Tibial artery (tissue), 4 donors: Measurements from ENCODE around the gene MYCBP.

Source experiments
- DNase-seq, 2 donors: peaks; one replicate each; pipeline ENCODE4 v3.0.0-alpha.2; 2019
- H3K27ac ChIP-seq, 2 donors: fragments of 200-600 bp; sonication (generic) in 1 of 2; 1 replicate in 1 of 2; 2 replicates in 1 of 2; pipeline ENCODE4 v1.5.1; 2018 to 2019; ENCODE audit warnings: mild to moderate bottlenecking in 1 of 2
- H3K27me3 ChIP-seq, 2 donors: fragments of 200-600 bp; sonication (generic) in 1 of 2; one replicate each; pipeline versions ENCODE4 v1.5.1 to v1.6.0; 2016 to 2019
- H3K36me3 ChIP-seq, 3 donors: fragments of 200-600 bp; sonication (generic) in 2 of 3; one replicate each; pipeline ENCODE4 v1.5.1; 2016 to 2019; ENCODE audit warnings: mild to moderate bottlenecking in 2 of 3
- H3K4me1 ChIP-seq, 4 donors: fragments of 200-600 bp; sonication (generic) in 2 of 4; 1 replicate in 3 of 4; 2 replicates in 1 of 4; pipeline ENCODE4 v1.5.1; 2016 to 2019
- H3K4me3 ChIP-seq, 2 donors: fragments of 200-600 bp; sonication (generic) in 1 of 2; 1 replicate in 1 of 2; 2 replicates in 1 of 2; pipeline ENCODE4 v1.5.1; 2018 to 2019; ENCODE audit warnings: mild to moderate bottlenecking in 2 of 2
- H3K9me3 ChIP-seq, 3 donors: fragments of 200-600 bp; sonication (generic) in 1 of 3; one replicate each; pipeline ENCODE4 v1.5.1; 2016 to 2019
- intact Hi-C: fragments of 100-400 bp; cut with DNase I; formaldehyde crosslinking; loops from one replicate; pipeline ENCODE4 v1.15.0; 2023; ENCODE audit warnings: low total_unique reads
- TF ChIP-seq, protein P1 (sequence below), 2 experiments: fragments of 200-600 bp in 1 of 2; fragments of 450-650 bp in 1 of 2; IDR thresholded peaks; one replicate each; pipeline ENCODE4 v1.5.1; 2017 to 2019; ENCODE audit warnings: antibody characterized with exemption in 2 of 2, mild to moderate bottlenecking in 1 of 2, moderate library complexity in 1 of 2

Gene MYCBP

DNA sequence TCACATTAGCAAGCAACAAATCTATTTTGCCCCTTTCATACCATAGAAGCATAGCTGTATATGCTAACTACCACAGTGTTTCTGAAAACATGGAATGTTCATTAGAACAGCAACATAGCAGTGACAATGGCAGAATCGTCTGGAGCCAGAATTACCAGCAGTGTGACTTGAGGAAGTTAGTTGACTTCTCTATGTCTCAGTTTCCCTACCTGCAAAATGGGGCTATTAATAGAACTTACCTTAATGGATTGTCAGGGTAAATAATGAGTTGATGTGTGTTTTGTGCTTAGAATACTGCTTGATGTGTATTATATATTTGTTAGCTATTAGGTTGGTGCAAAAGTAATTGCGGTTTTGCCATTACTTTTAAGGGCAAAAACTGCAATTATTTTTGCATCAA, 23.0 kb upstream of the MYCBP start:
- Histone ChIP-seq H3K36me3 (no peaks in the 10 kb centered on the region), H3K27me3 (no peaks in the 10 kb centered on the region), H3K9me3 (no peaks in the 10 kb centered on the region), H3K4me3 (no peak overlapping the region), H3K4me1 (no peaks in the 10 kb centered on the region), H3K27ac (no peak overlapping the region)
- no peak for DNase-seq
- intact Hi-C loops, result no loop called here
- TF ChIP-seq, protein P1, sequence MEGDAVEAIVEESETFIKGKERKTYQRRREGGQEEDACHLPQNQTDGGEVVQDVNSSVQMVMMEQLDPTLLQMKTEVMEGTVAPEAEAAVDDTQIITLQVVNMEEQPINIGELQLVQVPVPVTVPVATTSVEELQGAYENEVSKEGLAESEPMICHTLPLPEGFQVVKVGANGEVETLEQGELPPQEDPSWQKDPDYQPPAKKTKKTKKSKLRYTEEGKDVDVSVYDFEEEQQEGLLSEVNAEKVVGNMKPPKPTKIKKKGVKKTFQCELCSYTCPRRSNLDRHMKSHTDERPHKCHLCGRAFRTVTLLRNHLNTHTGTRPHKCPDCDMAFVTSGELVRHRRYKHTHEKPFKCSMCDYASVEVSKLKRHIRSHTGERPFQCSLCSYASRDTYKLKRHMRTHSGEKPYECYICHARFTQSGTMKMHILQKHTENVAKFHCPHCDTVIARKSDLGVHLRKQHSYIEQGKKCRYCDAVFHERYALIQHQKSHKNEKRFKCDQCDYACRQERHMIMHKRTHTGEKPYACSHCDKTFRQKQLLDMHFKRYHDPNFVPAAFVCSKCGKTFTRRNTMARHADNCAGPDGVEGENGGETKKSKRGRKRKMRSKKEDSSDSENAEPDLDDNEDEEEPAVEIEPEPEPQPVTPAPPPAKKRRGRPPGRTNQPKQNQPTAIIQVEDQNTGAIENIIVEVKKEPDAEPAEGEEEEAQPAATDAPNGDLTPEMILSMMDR (IDR thresholded peaks at IDR 0.05), result no peak

DNA sequence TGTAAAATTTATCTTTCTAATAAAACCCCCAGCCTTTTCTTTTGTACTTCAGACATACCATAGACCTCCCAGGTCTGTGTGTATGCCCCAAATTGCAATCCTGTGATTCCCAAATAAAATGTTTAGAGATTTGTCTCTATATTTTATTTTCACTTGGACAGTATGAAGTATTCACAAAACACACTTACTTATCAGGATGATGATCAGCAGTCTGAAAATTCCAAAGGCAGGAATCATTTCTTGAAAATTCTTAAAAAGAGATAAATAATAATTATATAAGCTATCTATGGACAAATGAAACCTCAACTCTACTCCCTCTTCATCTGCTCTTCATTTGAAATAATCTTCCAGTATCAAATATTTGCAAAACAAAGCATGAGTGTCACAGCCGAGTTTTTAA, 19.8 kb upstream of the MYCBP start:
- Histone ChIP-seq H3K9me3 (no peaks in the 10 kb centered on the region), H3K27ac (no peak overlapping the region), H3K27me3 (no peaks in the 10 kb centered on the region), H3K36me3 (no peaks in the 10 kb centered on the region), H3K4me3 (no peak overlapping the region), H3K4me1 (no peaks in the 10 kb centered on the region)
- intact Hi-C loops, result no loop called here
- DNase-seq, result no peak
- TF ChIP-seq, protein P1 (IDR thresholded peaks at IDR 0.05), result no peak

DNA sequence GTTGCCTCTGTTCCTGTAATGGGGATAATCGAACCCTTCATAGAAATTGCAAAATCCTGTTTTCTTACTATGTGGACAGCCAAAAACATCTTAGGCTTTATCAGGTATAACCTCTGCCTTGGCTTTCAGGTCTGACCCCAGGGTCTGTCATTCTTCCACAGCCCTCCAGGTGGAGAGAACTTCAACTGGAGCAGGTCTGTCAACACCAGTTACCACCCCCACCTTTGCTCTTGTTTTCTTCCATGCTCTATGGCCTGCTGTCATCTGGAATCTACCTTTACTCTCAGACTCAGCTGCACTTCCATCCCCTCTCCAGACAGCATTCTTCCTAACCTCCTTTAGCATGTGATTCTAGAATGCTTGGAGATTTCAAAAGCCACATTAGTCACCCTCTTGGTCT, 18.6 kb upstream of the MYCBP start:
- intact Hi-C loops, result no loop called here
- Histone ChIP-seq H3K36me3 (no peaks in the 10 kb centered on the region), H3K27ac (no peak overlapping the region), H3K4me3 (no peak overlapping the region), H3K9me3 (no peaks in the 10 kb centered on the region), H3K27me3 (no peaks in the 10 kb centered on the region), H3K4me1 (no peaks in the 10 kb centered on the region)
- TF ChIP-seq, protein P1 (IDR thresholded peaks at IDR 0.05), result no peak
- no peak for DNase-seq

DNA sequence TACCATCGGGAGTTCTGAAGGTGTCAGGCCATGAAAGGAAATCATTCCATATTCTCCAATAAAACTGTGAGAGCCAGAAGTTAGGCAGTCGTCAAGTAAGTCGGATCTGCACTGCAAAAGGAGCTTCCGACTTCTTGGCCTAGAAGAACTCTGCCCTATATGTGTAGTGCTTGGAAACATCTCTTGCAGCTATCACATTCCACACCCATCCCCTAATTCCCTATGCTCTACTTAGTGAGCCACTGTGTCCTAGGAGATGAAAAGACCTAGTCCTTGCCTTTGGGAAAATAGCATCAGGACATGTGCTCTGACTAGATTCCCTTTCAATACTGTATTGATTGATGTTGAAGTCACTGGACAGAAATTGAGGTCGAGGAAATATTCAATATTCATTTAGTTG, 16.4 kb upstream of the MYCBP start:
- DNase-seq, result no peak
- H3K4me3 ChIP-seq, result no peak overlapping the region
- intact Hi-C loops, result no loop called here
- no peaks in the 10 kb centered on the region for H3K4me1 ChIP-seq
- TF ChIP-seq, protein P1 (IDR thresholded peaks at IDR 0.05), result no peak
- H3K36me3 ChIP-seq, result no peaks in the 10 kb centered on the region
- H3K27ac ChIP-seq, result no peak overlapping the region
- H3K27me3 ChIP-seq, result no peaks in the 10 kb centered on the region
- H3K9me3 ChIP-seq, result no peaks in the 10 kb centered on the region

DNA sequence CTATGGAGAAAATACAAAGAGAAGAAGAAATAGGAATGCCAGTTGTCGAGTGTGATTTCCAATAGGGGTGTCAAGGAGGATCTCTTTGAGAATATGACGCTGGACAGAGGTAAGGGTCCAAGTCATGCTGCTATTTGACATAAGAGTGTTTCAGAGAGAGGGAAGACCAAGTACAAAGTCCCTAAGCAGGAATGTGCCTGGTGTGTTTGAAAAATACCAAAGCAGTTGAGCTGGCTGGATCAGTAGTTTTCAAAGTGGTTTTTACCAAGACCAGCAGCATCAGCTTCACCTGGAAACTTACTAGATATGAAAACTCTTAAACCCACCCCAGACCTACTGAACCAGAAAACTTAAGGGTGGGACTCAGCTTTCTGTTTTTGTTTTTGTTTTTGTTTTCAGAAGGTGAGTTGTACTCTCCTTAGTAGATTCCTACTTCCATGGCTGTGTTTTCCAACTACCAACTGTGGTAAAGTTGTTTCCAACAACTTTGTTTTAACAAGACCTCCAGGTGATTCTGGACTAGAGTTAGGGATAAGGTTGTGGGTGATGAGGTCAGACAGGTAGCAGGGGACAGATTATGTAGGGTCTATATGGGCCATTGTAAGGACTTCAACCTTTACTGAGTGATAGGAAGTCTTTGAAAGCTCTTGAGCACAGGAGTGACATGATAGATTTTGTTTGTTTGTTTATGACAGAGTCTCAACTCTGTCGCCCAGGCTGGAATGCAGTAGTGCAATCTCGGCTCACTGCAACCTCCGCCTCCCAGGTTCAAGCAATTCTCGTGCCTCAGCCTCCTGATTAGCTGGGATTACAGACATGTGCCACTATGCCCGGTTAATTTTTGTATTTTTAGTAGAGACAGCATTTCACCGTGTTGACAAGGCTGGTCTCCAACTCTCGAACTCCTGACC, 15.5 kb upstream of the MYCBP start:
- no peak for DNase-seq
- H3K27me3 ChIP-seq, result no peaks in the 10 kb centered on the region
- H3K4me3 ChIP-seq, result no peak overlapping the region
- H3K27ac ChIP-seq, result no peak overlapping the region
- no peaks in the 10 kb centered on the region for H3K36me3 ChIP-seq
- H3K4me1 ChIP-seq, result no peaks in the 10 kb centered on the region
- no peaks in the 10 kb centered on the region for H3K9me3 ChIP-seq
- intact Hi-C loops, result no loop called here
- TF ChIP-seq, protein P1 (IDR thresholded peaks at IDR 0.05), result no peak
